GM18526 (cell line): ENCODE measurements around the gene RPH3AL.

ENCODE experiments used
- POLR2A ChIP-seq: IDR thresholded peaks from 3 replicates; pipeline ENCODE4 v1.6.1; 2011; ENCODE audit not compliant: insufficient read length; ENCODE audit errors: extremely low read depth

The RPH3AL gene

DNA sequence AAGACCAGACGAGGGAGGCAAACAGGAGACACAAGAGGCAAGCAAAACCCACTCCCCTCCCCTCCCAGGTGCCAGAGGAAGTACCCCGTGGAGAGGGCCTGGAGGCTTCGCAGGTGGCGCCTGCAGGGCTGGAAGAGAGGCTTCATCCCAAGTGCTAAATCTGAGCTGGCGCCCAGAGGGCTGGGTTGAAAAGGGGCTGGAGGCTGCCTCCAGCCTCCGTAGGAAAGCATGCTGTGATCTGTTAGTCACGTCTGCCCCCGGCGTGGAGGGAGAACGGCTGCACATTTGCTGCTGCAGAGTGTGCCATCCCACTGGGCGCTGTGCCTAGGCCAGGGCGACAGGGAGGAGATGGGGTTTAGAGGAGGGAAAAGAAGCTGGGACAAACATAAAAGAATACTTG is 16.9 kb downstream of the RPH3AL start:
- no peak for TF ChIP-seq POLR2A

DNA sequence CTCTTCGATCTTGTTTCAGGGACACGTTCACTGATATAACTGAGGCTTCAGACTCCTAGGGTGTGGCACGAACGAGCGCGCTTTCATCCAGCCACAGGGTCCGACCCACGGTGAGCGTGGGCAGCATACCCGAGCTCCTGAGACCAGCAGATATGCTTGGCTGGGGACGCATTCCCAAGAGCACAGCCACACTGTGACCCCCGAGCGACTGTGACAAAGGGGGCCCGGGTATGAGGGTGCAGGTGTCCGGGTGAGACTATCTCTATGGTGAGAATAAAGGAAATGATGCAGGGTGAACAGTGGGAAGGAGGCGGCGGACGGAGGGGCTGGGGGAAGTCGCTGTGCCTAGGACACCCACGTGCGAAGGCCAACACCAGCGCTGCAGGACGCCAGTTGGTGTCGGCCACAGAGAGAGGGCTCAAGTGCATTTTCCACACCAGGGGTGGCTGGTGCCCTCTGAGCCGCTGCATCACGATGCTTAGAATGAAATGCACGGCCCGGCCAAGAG is 17.6 kb downstream of the RPH3AL start:
- TF ChIP-seq POLR2A: no peak

DNA sequence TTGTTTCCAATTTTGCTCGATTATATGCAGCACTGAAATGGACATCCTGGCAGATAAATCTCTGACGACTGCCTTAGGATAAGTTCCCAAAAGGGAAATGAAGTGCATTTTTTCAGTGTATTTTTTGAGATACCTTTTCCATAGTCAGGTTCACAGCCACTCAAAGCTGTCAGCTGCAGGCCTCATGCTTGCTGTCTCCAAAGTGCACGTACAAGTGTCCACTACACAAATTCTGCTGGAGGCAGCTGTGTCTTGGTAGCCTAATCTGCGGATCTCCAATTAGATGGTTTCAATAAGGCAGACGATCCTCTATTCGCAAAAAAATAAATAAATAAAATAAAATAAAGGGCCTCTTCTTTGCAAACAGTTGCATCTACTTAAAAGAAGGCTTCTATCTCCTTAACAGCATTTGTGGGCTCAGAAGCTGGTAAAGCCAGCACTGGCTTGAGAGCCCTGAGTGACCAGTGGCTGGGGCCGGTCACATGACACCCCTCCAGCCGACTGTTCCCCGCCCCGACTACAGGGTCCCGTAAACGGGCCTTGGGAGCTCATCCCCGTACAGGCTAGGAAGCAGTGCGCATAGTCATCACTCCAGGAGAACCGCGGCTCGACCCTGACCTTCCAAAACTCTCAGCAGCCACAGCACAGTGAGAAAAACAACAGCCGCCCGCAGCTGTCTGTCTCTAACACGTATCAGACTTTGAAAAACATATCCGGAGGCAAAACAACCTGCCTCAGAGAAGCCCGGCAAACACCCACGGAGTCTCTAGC is 18.8 kb downstream of the RPH3AL start:
- no peak for TF ChIP-seq POLR2A

DNA sequence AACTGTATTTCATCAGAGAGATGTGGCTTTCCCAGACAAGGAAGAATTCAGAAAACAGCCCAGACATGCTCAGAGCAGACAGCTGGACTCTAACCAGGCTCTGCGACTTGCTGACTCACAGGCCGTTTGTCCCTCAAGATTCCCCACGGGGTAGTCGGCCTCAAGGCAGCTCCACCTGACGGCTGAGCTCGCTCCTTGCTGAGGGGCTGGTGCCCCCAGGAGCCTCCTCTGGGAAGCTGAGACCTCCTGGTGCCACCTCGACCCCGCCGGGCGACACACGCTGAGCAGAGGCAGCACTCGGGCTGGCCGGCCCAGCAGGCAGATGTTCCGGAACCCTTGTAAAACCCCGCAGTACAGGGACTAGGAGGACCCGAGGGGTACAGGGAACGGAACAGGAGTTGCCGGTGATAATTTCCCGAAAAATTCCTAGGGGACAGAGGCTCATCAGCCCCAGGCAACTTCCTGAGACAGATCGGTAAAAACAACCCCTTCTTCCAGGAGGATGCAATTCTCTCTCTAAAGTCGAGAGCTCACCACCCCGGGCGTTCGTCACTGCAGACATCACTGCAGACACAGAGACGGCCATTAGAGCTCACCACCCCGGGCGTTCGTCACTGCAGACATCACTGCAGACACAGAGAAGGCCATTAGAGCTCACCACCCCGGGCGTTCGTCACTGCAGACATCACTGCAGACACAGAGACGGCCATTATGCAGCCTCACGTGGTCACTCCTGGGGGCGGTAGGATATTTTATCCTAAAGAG is 19.9 kb downstream of the RPH3AL start:
- TF ChIP-seq POLR2A: no peak

DNA sequence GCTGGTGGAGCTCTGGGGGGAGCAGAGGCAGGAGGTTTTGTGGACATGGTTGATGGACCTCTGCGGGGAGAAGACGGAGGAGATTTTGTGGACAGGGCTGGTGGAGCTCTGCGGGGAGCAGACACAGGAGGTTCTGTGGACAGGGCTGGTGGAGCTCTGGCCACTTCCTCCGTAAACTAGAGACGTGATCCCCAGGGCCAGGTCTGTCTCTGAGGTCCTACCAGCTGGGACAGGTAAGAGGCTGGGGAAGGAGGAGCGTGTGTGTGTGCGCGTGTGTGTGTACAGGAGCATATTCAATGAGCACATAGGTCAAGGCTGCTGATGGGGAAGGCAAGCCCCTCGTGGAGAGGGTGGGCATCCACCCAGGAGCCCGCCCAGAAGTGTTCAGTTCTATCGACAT is 20.6 kb downstream of the RPH3AL start:
- no peak for TF ChIP-seq POLR2A

DNA sequence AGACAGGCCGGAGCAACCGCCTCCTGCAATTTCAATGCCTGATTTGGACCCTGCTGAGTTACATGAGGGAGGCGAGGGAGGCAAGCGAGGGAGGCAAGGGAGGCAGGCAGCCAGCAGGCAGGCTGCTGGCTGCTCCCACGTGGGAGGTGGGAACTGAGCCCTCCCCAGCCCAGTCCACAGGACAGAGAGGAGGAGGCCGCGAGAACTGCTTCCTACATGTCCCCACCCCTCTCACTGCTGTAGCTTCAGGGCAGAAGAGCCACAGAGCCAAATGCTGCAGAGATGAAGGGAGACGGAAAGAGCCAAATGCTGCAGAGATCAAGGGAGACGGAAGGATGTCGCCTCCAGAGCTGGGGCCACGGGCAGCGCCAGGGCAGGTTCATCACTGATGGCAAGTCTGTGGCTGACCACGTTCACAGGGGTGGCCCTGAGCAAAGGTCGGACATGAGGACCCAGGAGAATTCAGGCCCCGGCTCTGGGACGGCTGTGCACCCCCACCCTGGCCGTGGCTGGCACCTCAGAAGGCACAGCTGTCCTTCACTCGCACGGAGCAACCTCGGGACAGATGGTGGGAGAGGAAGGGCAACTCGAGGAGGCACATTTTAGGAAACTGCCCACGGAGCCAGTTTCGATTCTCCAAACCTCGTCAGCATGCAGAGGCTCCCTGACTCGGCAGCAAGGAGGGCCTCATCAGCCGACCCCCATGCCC is 21.5 kb downstream of the RPH3AL start:
- no peak for TF ChIP-seq POLR2A

DNA sequence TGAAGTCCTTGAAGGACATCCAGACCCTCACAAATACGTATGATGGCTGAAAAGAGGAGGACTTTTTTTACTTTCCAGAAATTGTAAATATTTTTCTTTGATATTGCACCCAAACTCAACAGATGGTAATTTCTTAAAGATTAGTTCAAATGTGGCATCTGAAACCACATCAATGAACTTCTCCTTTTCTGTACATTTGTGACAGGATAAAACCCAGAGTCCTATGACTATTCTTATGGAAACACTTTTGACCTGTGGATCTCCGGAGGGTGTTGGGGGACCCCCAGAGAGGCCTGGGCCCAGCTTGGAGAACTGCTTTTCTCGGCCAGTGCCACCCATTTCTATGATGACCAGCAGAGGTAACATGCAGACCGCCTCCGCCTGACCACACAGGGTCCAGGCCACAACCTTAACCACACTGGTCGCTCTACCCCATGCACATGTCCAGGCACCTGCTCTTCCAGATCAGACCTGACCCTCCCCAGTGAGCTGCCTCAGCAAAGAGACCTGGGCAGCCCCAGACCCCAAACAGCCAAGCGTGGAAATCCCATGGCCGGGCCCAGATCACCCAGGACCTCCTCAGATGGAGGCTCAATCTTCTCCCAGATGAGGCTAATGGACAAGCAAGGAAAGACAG is 22.7 kb downstream of the RPH3AL start:
- no peak for TF ChIP-seq POLR2A

DNA sequence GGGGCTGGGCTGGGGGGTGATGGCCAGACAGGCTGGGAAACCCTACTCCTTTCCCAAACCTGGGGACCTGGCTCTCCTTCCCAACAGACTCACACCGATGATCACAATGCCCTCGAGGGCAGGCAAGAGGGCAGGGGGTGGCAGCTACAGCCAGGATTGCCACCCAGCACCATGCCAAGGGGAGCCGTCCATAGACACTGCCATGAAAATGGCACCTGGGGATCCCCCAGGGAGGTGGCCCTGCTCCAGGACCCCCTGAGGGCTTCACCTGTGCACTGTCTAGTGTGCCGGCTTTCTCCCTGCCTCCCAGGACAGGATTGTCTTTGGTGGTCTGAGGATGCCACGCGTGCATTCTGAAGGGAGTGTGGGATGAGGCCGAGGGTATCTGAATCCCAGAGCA is 24.6 kb downstream of the RPH3AL start:
- no peak for TF ChIP-seq POLR2A

DNA sequence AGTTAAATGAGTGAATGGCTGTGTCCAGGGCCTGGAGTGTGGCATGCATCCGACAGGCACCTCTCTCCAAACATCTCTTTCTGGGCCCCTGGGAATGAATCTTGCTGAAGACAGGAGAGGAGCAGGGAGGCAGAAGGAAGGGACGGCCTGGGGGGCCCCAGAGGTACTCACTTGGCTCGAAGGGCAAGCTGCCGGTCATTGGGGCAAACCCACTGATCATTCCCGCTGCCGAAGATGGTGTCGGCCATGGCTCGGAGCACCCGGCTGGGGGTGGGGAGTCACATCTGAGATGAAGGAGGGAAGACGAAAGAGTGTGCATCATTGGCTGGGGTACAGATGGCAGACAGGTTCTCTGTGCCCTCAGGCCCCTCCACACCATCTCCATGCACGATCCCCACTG is 25.3 kb downstream of the RPH3AL start:
- no peak for TF ChIP-seq POLR2A

DNA sequence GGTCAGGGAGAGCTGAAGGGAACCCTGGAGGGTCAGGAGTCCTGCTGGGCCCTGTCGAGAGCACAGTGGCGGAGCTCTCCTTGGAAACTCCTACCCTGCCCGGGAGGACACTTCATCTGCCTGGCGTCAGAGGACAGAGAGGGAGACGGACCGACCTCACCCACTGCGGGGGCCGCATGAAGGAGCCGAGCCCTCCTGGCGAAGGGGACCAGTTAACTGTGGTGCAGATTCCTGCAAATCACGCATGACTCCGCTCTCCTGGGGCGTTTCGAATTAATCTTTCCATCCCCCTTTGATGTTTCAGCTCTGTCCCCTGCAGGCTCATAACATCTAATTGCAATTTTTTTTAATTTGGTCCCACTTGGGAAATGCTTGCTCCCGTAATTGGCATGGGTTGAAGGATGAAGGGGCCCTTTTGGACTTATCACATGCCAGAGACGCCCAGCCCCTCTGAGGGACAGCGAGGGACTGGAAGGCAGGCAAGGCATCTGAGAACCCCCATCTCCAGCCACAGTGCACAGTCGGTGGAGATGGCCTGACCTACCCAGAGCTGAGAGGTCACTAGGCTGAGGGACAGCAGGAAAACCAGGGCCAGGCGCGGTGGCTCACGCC is 26.5 kb downstream of the RPH3AL start:
- TF ChIP-seq POLR2A: no peak

DNA sequence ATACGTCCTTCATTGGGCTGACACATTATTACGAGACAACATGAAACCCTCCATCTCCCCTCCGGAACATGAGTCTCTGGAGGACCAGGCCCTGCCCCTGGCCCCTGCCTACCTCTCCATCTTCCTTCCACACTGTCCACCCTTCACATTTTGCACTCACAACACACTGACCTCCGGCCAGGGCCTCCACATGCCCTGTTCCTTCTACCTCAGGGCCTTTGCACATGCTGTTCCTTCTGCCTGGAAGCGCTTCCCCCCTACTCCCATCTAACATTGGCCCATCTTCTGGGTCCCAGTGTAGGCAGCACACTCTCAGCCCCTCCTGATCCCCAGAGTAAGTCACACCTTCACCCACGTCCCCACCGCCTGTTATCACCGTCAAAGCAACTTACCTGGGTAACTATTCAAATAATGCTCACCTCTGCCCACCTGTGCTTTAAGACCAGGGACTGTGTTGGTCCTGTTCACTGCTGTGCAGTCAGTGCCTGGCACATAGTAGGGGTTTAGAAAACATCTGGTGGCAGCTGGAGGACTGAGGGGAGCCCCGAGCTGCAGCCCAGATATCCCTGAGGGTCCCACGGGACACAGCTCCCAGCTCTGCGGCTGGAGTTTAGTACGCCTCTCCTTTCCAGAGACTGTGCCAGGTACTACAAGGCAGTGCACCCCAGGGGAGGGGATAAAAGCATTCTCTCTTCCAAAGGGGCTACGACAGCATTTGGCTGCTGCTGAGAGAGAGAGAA is 27.2 kb downstream of the RPH3AL start:
- TF ChIP-seq POLR2A: no peak

DNA sequence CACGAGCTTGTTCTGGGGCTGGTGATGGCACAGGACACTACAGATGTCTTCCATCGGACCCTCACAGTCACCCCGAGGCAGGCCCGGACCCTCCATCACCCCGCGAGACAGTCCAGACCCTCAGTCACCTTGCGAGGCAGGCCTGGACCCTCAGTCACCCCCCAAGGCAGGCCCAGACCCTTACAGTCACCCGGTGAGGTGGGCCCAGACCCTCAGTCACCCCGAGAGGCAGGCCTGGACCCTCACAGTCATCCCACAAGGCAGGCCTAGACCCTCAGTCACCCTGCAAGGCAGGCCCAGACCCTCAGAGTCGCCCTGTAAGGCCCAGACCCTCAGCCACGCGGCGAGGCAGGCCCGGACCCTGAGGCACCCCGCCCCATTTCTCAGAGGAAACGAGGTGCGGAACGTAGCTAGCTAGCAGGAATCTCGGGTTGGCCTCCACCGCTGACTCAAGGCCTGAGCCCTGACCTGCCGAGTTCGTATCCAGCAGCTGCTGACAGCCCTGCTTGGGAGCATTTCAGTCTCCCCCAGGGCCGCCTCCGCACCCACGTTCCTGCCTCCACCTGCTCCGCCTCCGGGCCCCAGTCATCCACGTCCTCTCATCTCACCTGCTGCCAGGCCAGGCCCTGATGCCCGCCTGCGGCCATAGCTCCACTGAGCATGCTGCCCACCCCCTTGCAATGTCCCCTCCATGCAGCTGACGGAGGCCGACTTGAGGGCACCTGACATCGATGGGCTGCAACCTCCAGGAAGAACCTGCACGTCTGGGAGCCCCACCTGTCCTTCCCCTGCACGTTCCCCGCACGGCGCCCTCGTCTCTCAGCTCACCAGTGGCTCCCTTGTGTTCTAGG is 28.7 kb downstream of the RPH3AL start:
- TF ChIP-seq POLR2A: no peak

DNA sequence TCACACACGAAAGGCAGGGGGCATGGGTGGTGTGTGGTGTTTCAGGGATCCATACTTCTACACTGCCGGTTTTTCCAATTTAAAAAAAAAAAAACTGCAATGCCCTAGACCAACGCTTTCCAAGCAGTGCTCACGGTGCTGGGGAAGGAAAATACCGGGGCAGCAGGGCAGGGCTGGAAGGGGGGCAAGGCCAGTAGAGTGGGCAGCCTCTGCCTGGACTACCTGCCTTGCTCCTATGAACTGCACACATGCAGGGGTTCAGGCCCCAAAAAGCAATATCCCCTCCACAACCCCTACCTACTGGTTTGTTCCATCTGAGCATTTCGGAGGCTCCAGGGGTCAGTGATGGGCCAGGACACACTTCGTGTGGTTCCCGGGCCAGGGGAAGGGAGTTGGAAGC is 29.4 kb downstream of the RPH3AL start:
- TF ChIP-seq POLR2A: no peak
